ENCODE measurements around the gene SCN8A.

SCN8A gene

GRCh38 chr12:51675071-51675803 lies 84.2 kb downstream of the SCN8A start:
- no peak for DNase-seq

DNA sequence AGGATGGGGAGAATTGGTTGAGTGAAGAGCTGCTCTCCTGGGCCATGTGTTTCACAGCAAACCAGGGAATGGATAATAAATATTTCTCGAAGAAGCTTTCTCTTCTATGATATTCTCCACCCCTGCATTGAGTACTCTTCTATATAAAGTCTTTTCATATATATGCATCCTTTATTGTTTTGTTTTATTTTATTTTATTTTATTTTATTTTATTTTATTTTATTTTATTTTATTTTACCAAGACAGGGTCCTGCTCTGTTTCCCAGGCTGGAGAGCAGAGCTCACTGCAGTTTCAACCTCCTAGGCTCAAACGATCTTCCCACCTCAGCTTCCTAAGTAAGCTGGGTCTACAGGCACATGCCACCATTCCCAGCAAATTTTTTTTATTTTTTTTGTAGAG lies 85.8 kb downstream of the SCN8A start:
- no peak for DNase-seq

- no peak for DNase-seq
These were observed 86.4 kb downstream of the SCN8A start for GRCh38 chr12:51677284-51677968.

GRCh38 chr12:51678086-51678724 lies 87.2 kb downstream of the SCN8A start:
- DNase-seq = peak; percentile 11

DNA sequence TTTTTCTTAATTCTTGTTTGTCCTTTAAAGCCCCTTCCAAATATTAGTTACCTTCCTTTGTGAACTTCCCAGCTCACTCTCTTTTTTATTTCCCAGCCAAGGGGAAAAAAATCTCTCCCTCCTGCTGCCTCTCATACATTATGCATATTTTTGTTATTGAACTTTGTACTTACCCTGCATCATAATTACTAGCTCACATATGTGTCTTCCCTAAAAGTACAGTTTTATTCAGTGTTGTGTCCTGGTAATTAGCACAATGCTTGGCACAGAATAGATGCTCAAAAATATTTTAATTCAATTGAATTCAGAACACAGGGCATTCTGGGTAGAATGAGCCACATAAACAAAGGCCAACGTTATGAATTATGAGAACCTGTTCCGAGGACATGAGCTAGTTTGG lies 91.9 kb downstream of the SCN8A start:
- DNase-seq = no peak

- no peak for DNase-seq
These were observed 92.8 kb downstream of the SCN8A start for GRCh38 chr12:51683763-51684357.

DNA sequence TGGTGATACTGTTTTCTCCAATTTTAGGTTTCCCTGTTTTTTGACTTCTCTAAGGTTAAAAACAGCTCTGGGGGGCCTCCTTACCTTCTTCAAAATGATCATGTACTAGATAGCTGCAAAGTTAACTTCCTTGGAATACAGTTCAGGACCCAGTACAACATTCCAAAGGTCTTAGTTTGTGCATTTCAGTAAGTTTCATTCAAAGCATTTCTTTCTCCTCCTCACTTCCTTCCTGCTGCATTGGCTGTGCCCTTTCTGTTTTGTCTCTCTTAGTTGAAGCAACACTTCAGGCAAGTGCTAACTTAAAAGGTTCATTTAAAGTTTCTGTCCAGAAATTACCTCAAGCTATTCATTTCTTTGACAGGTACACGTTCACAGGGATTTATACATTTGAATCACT lies 95.7 kb downstream of the SCN8A start:
- DNase-seq = no peak

DNA sequence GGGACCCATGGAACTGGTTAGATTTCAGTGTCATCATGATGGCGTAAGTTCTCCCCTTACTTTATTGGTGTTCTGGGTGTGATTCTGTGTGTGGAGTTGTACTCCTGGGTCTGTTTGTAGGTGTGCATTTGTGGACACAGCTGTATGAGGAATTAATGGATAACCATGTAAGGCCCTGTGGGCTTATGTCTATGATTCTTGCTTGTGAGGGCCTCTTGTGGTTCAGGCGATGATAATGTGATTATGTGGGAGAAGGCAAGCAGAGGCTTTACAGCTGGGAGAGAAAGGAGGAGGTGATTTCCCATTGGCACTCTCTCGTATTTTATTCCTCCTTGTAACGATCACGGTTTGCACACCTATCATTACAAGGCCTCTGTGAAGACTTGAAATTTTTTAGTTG lies 96.1 kb downstream of the SCN8A start:
- no peak for DNase-seq

DNA sequence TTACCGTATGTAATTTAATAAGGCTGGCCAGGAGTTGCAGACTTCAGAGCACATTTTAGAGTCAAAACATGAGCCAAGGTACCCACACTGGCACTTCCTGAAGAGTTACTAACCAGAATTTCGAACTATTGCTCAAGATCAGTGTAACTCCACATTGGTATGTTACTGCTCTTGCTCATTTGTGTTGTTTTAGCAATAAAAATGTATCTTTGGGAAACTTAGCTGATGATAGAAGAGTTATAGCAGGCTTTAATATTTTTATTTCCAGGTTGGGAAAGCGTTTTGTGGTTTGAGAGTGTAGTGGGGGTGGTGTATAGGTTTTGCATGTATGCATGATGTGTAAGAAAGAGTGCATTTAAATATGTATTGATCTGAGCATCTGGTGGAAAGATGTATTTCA lies 96.6 kb downstream of the SCN8A start:
- no peak for DNase-seq

DNA sequence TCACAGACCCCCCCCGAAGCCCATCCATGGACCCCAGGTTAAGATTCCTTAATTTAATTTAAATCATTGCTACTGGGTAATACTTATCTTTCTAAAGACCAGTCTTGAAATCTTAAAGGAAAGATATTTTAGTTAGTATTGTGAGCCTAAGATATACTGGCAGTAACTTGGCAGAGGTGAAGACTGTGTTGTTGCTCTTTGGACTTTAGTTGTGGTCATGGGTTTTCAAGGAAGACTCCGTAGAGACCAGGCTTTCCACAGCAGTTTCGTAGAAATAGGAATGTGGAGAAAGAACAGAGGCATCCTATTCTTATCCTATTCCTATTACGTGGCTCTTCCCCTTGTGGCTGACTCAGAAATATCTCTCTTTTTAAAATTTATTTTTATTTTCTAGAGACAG lies 99.0 kb downstream of the SCN8A start:
- no peak for DNase-seq

DNA sequence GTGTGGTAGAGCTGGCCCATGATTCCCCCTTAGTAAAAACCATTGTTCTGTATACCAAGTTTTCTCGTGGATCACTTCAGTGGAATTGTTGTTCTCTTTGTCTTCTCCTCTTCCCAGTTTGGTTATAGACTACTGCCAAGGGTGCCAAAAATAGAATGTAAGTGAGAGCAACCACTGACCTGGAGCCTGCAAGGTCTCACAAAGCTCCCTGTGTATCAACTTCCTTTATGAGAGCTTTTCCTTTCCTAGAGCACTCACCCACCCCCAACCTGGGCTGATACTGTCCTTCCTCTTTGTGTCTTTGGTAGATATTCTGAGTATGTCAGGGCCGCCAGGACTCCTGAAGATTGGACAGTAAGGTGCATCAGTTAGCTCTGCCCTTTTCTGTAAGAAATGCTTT lies 101.0 kb downstream of the SCN8A start:
- DNase-seq = no peak

DNA sequence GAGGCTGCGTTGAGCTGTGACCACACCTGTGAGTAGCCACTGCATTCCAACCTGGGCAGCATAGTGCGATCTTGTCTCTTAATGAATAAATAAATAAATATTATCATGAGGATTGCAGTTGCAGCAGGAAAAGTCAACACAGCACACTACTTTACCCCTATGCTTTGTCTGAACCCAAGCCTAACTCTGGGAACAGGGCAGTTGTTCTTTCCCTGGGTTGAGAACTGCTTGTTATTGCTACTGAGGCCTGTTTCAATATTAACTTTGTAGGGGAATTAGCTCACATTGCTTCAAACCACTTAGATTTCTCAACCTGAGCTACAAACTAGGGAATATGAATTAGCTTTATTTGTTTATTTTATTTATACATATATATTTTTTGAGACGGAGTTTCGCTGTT lies 102.5 kb downstream of the SCN8A start:
- no peak for DNase-seq

- no peak for DNase-seq
These were observed 103.1 kb downstream of the SCN8A start for GRCh38 chr12:51694146-51694545.

DNA sequence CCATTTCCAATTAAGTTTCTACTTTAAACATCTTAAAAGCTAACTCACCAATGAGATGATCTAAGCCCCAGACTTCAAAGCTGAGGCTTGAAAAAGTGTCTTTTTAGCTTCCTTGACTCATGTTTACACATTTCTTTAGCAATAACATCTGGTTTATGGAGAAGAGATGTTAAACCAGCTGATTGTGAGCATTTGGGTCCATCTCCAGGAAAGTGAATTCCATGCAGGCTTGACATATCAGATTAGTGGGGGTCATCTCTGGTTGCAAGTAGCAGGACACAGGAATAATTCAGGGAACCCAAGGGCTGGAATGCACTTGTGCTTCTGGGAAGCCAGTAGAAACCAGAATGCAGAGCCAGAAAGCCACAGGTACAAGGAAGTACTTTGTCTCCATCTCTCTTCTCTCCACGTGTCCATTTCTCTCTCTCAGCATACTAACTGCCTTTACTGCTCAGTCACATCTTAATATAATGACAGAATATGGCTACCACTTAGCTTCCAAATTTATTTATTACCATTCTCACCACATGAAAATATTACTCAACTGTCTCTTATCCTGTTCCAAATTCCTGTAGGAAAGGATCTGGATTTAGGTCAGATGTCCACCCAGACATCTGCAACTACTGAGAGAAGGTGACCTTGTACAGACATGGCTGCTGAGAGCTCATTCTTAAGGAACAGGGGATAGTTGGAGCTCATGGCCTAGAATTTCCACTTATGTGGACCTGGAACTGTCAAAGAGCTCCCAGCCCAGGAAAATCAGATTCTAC lies 104.4 kb downstream of the SCN8A start:
- no peak for DNase-seq

DNA sequence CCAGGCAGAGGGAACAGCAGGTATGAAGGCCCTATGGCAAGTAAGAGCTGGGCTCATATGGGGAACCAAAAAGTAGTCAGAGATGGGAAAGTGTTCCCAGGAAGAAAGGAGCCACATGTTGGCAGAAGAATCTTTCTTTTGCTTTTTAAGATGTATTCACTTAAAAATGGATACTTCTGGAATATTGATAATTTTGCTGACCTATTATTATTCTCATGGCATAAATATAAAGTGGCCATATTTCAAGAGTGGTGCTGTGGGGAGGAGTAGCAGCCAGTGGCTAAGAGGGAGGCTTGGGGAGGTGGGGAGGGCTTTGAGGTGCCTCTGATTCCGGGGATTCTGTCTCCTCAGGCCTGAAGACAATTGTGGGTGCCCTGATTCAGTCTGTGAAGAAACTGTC lies 108.2 kb downstream of the SCN8A start:
- DNase-seq = no peak

GRCh38 chr12:51700887-51701286 lies 109.9 kb downstream of the SCN8A start:
- DNase-seq = no peak

- no peak for DNase-seq
These were observed 111.6 kb downstream of the SCN8A start for GRCh38 chr12:51702587-51702986.

- no peak for DNase-seq
These were observed 114.4 kb downstream of the SCN8A start for GRCh38 chr12:51705450-51705849.

- DNase-seq = no peak
These were observed 115.2 kb downstream of the SCN8A start for GRCh38 chr12:51706206-51706605.

DNA sequence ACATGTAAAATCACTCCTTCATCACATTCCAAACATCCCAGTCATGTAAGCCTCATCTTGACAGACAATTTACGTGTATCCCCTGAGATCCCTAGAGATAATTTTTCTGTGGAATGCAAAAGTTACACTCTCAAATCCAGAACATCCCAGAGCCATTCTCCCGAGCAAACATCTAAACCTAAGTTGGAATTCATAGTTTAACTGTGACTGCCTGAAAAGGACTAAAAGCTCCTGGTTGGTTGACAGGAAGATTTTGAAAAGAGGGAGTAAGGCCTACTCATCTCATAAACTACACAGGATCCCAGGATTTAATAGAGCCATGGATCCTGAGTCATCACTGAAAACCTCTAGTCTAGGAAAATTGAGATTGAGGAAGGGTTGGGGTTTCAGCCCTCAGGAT lies 123.6 kb downstream of the SCN8A start:
- DNase-seq = no peak

DNA sequence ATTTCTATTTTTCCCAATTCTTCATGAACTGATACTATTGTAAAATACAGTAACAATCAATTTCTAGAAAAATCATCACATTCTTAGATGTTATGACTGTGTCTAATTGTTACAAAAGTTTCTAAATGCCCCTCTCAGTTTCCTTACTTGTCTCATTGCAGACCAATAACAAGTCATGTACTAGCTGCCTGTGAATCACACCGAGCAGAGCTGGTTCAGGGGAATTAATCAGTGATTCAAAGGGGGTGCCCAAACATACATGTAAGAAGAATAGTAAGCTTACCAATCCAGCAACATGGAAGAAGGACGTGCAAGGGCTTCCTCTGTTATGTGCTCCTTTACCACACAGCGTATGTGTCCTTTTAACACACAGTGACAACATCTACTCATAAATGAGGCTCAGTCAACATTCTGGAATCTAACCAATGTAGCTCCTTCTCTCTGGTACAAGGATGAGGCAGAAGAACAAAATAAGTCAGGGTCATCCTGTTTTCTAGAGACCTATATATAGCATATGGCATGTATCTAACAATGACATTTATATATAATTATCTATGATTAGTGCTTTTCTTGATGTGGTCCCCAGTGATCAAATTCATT lies 126.4 kb downstream of the SCN8A start:
- no peak for DNase-seq

DNA sequence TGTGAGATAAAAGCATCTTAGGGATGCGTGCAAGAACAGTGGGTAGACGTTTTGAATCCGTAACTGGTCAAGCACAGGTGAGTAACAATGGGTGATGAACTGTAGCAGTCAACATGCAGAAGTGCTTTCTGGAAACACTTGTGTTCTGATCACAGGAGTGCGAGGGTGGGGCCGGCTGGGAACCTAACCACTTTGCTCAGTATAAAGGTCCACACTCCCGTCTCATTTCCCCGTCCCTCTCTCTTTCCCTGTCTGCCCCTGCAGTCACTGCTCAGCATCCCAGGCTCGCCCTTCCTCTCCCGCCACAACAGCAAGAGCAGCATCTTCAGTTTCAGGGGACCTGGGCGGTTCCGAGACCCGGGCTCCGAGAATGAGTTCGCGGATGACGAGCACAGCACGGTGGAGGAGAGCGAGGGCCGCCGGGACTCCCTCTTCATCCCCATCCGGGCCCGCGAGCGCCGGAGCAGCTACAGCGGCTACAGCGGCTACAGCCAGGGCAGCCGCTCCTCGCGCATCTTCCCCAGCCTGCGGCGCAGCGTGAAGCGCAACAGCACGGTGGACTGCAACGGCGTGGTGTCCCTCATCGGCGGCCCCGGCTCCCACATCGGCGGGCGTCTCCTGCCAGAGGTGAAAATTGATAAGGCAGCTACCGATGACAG lies 130.4 kb downstream of the SCN8A start:
- DNase-seq = peak; percentile 38

Measured in stimulated activated CD4-positive, alpha-beta T cell treated with anti-CD3 and anti-CD28 coated beads, Interleukin-4, amount 100 ng/mL, for 24 hours (primary cell).